ENCODE measurements around the gene SLC2A4RG. TPM values are rescaled to one million over a fixed set of nuclear protein-coding genes. Genes with fewer than 3 reads are reported as not detected.

Gene SLC2A4RG
- polyA plus RNA-seq, 1 of the 3 experiments (the other 2 are of a cell fraction): 90.9 TPM

- POLR2A ChIA-PET: no interaction called here
- no peaks in the 10 kb centered on the region for H4K20me1 ChIP-seq (ENCODE audit: insufficient read depth)
These were observed 14.4 kb downstream of the SLC2A4RG start for GRCh38 chr20:63754008-63754407.

DNA sequence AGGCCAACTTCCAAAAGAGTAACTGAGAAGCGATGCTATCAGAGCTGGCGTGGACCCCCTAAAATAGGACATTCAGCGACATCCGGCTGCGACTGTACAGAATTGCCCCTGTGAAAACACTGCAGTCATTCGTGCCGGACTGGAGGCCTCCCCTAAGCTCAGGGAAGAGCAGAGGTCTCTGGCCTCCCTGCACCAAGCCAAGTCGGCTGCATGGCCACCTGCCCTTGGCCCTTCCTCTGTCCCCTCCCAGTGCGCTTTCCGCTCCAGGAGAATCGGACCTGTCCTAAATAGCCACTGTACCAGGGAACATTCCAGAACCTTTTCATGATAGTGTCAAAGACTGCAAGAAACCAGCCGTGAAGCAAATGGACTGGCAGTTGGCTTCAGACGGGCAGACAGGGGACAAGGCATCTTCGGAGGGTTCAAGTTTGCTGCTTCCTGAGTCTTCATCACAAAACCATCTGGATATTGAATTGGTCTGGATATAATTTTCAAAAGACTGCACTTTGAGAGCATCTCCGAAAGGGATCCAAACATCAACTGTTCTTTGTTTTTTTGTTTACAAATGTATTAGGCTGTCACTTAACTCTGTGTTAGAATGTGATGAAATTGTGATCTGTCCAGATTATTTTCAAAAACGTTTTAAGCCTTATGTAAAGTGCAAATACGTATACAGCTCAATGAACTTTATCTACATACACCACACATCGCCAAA lies 16.5 kb downstream of the SLC2A4RG start:
- CTCF ChIA-PET: interaction anchor here (1.2 to 1.6 kb wide), 2 partner anchors 20 to 30 kb away, joined by 5 read pairs; no protein-coding TSS in a partner anchor
- Histone ChIP-seq H3K9me2 (no peaks in the 10 kb centered on the region), H4K20me1 (ENCODE audit: insufficient read depth) (no peaks in the 10 kb centered on the region), H3K4me1 (ENCODE audit: control insufficient read depth in 1 of 2, insufficient read depth in 2 of 2, low read depth in 1 of 2, low read length in 1 of 2) (peaks cover 0 to 10% of the 10 kb centered on the region in 2 experiments; a peak in 1 of 4 replicates), H3K27ac (ENCODE audit: low read depth in 2 of 2, low read length in 1 of 2) (no peak overlapping the region), H2AFZ (ENCODE audit: low read depth) (no peak overlapping the region), H3K79me2 (ENCODE audit: insufficient read depth) (no peaks in the 10 kb centered on the region), H3K9me3 (no peaks in the 10 kb centered on the region), H3K27me3 (ENCODE audit: insufficient read depth) (no peaks in the 10 kb centered on the region), H3K4me2 (no peak overlapping the region), H3K4me3 (ENCODE audit: low read depth in 2 of 2, low read length in 1 of 2) (no peak overlapping the region), H3K9ac (no peak overlapping the region), H3K36me3 (replicated peaks in 1 of 2; ENCODE audit: control insufficient read depth in 1 of 2, insufficient read depth in 2 of 2, low read length in 1 of 2) (no peaks in the 10 kb centered on the region), H3F3A (replicated peaks; ENCODE audit: insufficient read depth) (no peaks in the 10 kb centered on the region)
- no peak for DNase-seq
- POLR2A ChIA-PET: no interaction called here
- 73% methylated on average over 17 of the region's 18 CpGs for WGBS (ENCODE audit: low lambda C conversion rate)
- TF ChIP-seq CHD2 (IDR thresholded peaks at IDR 0.05; ENCODE audit: low read length, partially characterized antibody) (no peak), JUND (IDR thresholded peaks at IDR 0.05) (no peak), TEAD4 (IDR thresholded peaks at IDR 0.05; ENCODE audit: borderline replicate concordance, insufficient read depth) (no peak), GATA2 (CRISPR knock-in tag; IDR thresholded peaks at IDR 0.05) (no peak), GABPA (IDR thresholded peaks at IDR 0.05; ENCODE audit: low read depth) (no peak), TAF1 (IDR thresholded peaks at IDR 0.05; ENCODE audit: borderline replicate concordance, low read depth, low read length) (no peak), SIN3A (IDR thresholded peaks at IDR 0.05; ENCODE audit: borderline replicate concordance, low read depth, low read length) (no peak), EZH2phosphoT487 (IDR thresholded peaks at IDR 0.05; ENCODE audit: borderline replicate concordance, low read depth) (no peak), TCF12 (IDR thresholded peaks at IDR 0.05) (no peak)

More at GRCh38 chr20:63754008-63754407, 14.4 kb downstream of the SLC2A4RG start:
- Histone ChIP-seq H3K36me3 (replicated peaks in 1 of 2; ENCODE audit: control insufficient read depth in 1 of 2, insufficient read depth in 2 of 2, low read length in 1 of 2) (no peaks in the 10 kb centered on the region), H2AFZ (ENCODE audit: low read depth) (no peak overlapping the region), H3K4me2 (no peak overlapping the region), H3K9ac (no peak overlapping the region), H3K27ac (ENCODE audit: low read depth in 2 of 2, low read length in 1 of 2) (no peak overlapping the region), H3K27me3 (ENCODE audit: insufficient read depth) (no peaks in the 10 kb centered on the region), H3K79me2 (ENCODE audit: insufficient read depth) (no peaks in the 10 kb centered on the region), H3F3A (replicated peaks; ENCODE audit: insufficient read depth) (peaks cover 4% of the 10 kb centered on the region), H3K9me3 (no peaks in the 10 kb centered on the region), H3K4me1 (ENCODE audit: control insufficient read depth in 1 of 2, insufficient read depth in 2 of 2, low read depth in 1 of 2, low read length in 1 of 2) (peaks cover 0 to 10% of the 10 kb centered on the region in 2 experiments; a peak in 1 of 4 replicates), H3K4me3 (ENCODE audit: low read depth in 2 of 2, low read length in 1 of 2) (no peak overlapping the region), H3K9me2 (no peaks in the 10 kb centered on the region)
- 80% methylated on average over 16 of the region's 16 CpGs for WGBS (ENCODE audit: low lambda C conversion rate)
- DNase-seq: peak; percentile 48
- CTCF ChIA-PET: interaction anchor here (1.0 to 1.7 kb wide), 2 partner anchors 25 to 32 kb away, joined by 4 to 6 read pairs; no protein-coding TSS in a partner anchor
- TF ChIP-seq POLR2AphosphoS5 (IDR thresholded peaks at IDR 0.05; ENCODE audit: low read depth, low read length) (no peak), YY1 (IDR thresholded peaks at IDR 0.05; ENCODE audit: low read depth) (no peak)

- Histone ChIP-seq H4K20me1 (ENCODE audit: insufficient read depth) (no peaks in the 10 kb centered on the region), H3K9ac (no peak overlapping the region), H3K4me1 (ENCODE audit: control insufficient read depth in 1 of 2, insufficient read depth in 2 of 2, low read depth in 1 of 2, low read length in 1 of 2) (peaks cover 0 to 10% of the 10 kb centered on the region in 2 experiments; a peak in 1 of 4 replicates), H3K4me3 (ENCODE audit: low read depth in 2 of 2, low read length in 1 of 2) (no peak overlapping the region), H3K27ac (ENCODE audit: low read depth in 2 of 2, low read length in 1 of 2) (no peak overlapping the region), H2AFZ (ENCODE audit: low read depth) (no peak overlapping the region), H3K36me3 (replicated peaks in 1 of 2; ENCODE audit: control insufficient read depth in 1 of 2, insufficient read depth in 2 of 2, low read length in 1 of 2) (no peaks in the 10 kb centered on the region), H3K9me3 (no peaks in the 10 kb centered on the region), H3K79me2 (ENCODE audit: insufficient read depth) (no peaks in the 10 kb centered on the region), H3K9me2 (no peaks in the 10 kb centered on the region), H3K4me2 (no peak overlapping the region), H3K27me3 (ENCODE audit: insufficient read depth) (no peaks in the 10 kb centered on the region), H3F3A (replicated peaks; ENCODE audit: insufficient read depth) (no peaks in the 10 kb centered on the region)
- DNase-seq: no peak
- no peak for TF ChIP-seq FOXM1 (IDR thresholded peaks at IDR 0.05; ENCODE audit: low read depth)
- no peak for TF ChIP-seq RCOR1 (IDR thresholded peaks at IDR 0.05; ENCODE audit: low read length)
- no peak for TF ChIP-seq RFX5 (IDR thresholded peaks at IDR 0.05; ENCODE audit: low read length)
- no peak for TF ChIP-seq ELF1 (IDR thresholded peaks at IDR 0.05)
- TF ChIP-seq, protein P1, sequence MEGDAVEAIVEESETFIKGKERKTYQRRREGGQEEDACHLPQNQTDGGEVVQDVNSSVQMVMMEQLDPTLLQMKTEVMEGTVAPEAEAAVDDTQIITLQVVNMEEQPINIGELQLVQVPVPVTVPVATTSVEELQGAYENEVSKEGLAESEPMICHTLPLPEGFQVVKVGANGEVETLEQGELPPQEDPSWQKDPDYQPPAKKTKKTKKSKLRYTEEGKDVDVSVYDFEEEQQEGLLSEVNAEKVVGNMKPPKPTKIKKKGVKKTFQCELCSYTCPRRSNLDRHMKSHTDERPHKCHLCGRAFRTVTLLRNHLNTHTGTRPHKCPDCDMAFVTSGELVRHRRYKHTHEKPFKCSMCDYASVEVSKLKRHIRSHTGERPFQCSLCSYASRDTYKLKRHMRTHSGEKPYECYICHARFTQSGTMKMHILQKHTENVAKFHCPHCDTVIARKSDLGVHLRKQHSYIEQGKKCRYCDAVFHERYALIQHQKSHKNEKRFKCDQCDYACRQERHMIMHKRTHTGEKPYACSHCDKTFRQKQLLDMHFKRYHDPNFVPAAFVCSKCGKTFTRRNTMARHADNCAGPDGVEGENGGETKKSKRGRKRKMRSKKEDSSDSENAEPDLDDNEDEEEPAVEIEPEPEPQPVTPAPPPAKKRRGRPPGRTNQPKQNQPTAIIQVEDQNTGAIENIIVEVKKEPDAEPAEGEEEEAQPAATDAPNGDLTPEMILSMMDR (IDR thresholded peaks at IDR 0.05): no peak
- TF ChIP-seq YY1 (IDR thresholded peaks at IDR 0.05; ENCODE audit: low read depth): no peak
- CTCF ChIA-PET: no interaction called here
- POLR2A ChIA-PET: no interaction called here
- 63% methylated on average over 8 of the region's 8 CpGs for WGBS (ENCODE audit: low lambda C conversion rate)
These were observed 17.0 kb downstream of the SLC2A4RG start for GRCh38 chr20:63756648-63756991.

All from SK-N-SH (cell line).